ENCODE data around the gene SREBF1.
A peak's percentile ranks its signal among the peaks of the same experiment; 100 is the strongest.

The SREBF1 gene

GRCh38 chr17:17866425-17866824, 29.6 kb upstream of the SREBF1 start:
- no peak for TF ChIP-seq CTCF (IDR thresholded peaks at IDR 0.05; ENCODE audit: low read depth, low read length)
- no peaks in the 10 kb centered on the region for H3K36me3 ChIP-seq
- H3K27me3 ChIP-seq: no peaks in the 10 kb centered on the region
- H3K4me3 ChIP-seq (ENCODE audit: low read depth, low read length): no peak overlapping the region
- no peaks in the 10 kb centered on the region for H3K4me1 ChIP-seq
- no peaks in the 10 kb centered on the region for H3K9me3 ChIP-seq
- no peak for DNase-seq

GRCh38 chr17:17865035-17865434, 28.2 kb upstream of the SREBF1 start:
- H3K9me3 ChIP-seq: no peaks in the 10 kb centered on the region
- no peak for TF ChIP-seq CTCF (IDR thresholded peaks at IDR 0.05; ENCODE audit: low read depth, low read length)
- H3K36me3 ChIP-seq: no peaks in the 10 kb centered on the region

GRCh38 chr17:17860766-17861107, 24.0 kb upstream of the SREBF1 start:
- Histone ChIP-seq H3K4me3 (ENCODE audit: low read depth, low read length) (no peak overlapping the region), H3K4me1 (no peaks in the 10 kb centered on the region), H3K27me3 (no peaks in the 10 kb centered on the region), H3K36me3 (no peaks in the 10 kb centered on the region), H3K9me3 (no peaks in the 10 kb centered on the region)
- TF ChIP-seq CTCF (IDR thresholded peaks at IDR 0.05; ENCODE audit: low read depth, low read length): no peak
- no peak for DNase-seq

More at GRCh38 chr17:17865035-17865434, 28.2 kb upstream of the SREBF1 start:
- Histone ChIP-seq H3K4me1 (no peaks in the 10 kb centered on the region), H3K4me3 (ENCODE audit: low read depth, low read length) (no peak overlapping the region), H3K27me3 (no peaks in the 10 kb centered on the region)
- no peak for DNase-seq

- H3K27me3 ChIP-seq: no peaks in the 10 kb centered on the region
- DNase-seq: peak; percentile 58
- TF ChIP-seq CTCF (IDR thresholded peaks at IDR 0.05; ENCODE audit: low read depth, low read length): peak; percentile 87
These were observed 23.4 kb upstream of the SREBF1 start for GRCh38 chr17:17859909-17860765.

GRCh38 chr17:17857496-17857895, 20.7 kb upstream of the SREBF1 start:
- no peaks in the 10 kb centered on the region for H3K36me3 ChIP-seq
- no peaks in the 10 kb centered on the region for H3K27me3 ChIP-seq
- H3K9me3 ChIP-seq: no peaks in the 10 kb centered on the region
- no peak overlapping the region for H3K4me3 ChIP-seq (ENCODE audit: low read depth, low read length)
- H3K4me1 ChIP-seq: no peaks in the 10 kb centered on the region
- no peak for TF ChIP-seq CTCF (IDR thresholded peaks at IDR 0.05; ENCODE audit: low read depth, low read length)
- DNase-seq: no peak

More at GRCh38 chr17:17859909-17860765, 23.4 kb upstream of the SREBF1 start:
- no peaks in the 10 kb centered on the region for H3K4me1 ChIP-seq
- no peaks in the 10 kb centered on the region for H3K9me3 ChIP-seq
- no peak overlapping the region for H3K4me3 ChIP-seq (ENCODE audit: low read depth, low read length)
- no peaks in the 10 kb centered on the region for H3K36me3 ChIP-seq

- TF ChIP-seq CTCF (IDR thresholded peaks at IDR 0.05; ENCODE audit: low read depth, low read length): no peak
- Histone ChIP-seq H3K4me1 (no peaks in the 10 kb centered on the region), H3K27me3 (no peaks in the 10 kb centered on the region), H3K36me3 (no peaks in the 10 kb centered on the region), H3K9me3 (no peaks in the 10 kb centered on the region), H3K4me3 (ENCODE audit: low read depth, low read length) (no peak overlapping the region)
- DNase-seq: no peak
These were observed 19.6 kb upstream of the SREBF1 start for GRCh38 chr17:17856386-17856785.

All from BE2C (cell line).